NK-92 (cell line): ENCODE measurements around the gene GSN.

ENCODE experiments used
- DNase-seq: peaks from one replicate; lab custom pipeline; 2025; ENCODE audit not compliant: unreplicated experiment; lab: John Stamatoyannopoulos, UW

The GSN gene

DNA sequence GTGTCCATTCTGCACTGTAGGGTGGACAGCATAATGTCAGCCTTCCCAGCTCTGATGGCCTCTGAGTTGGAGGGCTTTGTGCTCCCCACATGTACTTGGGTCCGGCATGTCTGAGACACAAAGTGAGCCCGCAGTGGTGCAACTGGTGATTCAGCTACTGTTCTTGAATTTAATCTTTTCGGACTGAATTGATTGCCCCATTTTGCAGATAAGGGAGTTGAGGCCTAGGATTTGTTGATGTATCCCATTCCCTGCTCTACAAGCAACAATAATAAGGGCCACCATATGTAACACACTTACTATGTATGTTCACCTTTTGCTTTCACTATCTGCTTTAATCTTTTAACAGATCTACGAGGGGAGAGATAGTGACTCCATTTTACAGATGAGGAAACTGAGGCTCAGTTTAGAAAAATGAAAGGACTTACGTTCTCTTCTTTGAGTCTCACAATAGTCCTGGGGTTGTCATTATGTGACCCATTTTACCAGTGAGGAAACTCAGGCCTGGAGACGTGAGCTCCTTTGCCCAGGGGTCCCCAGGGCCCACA lies 4.5 kb downstream of the GSN start:
- DNase-seq, result no peak

DNA sequence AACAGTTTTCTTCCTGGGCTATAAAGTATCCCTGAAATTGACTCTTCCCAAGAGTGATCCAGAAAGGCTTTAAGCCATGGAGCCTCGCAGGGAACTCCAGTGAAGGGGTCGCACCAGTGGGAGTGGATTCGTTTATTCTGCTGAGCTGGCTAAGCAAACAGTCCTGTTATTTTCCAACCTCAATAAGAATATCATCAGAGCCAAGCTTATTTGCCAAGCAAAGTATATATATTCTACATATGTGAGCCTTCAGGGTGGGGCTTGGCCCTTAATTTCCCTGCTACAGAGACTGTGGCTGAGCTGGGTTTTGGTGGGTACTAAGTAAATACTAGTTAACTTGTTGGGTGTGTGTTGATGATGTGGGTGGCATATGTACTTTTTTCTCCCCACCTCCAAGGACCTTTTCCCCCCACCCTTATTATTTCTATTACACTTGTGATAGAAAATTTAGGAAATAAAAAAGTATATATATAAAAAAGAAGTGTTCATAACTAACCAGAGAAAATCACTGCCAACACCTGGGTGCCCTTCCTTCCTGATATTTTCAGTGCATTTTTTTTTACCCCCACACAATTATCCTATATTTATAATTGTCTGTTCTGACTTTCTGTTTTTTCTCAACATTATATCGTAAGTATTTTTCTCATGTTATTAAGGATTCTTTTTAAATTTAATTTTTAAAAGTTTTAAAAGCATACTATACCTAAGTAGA lies 5.3 kb downstream of the GSN start:
- no peak for DNase-seq

DNA sequence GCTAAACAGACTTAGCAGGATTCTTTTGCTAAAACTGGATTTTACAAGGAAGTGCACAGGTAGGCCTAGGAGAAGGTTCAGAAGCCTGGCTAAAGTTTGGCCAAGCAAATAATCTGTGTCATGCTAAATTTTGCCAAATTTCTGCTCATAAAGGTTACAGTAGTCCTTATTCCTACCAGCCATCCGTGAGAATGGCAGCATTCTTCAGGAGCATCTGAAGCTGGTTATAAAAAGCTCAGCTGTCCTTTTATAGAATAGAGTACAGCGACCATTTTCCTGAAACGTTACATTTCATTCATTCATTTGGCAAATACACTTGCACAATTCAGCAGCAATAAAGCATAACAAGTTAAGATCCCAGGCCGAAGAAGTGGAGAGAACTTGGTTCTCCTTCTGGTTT lies 6.9 kb downstream of the GSN start:
- no peak for DNase-seq

DNA sequence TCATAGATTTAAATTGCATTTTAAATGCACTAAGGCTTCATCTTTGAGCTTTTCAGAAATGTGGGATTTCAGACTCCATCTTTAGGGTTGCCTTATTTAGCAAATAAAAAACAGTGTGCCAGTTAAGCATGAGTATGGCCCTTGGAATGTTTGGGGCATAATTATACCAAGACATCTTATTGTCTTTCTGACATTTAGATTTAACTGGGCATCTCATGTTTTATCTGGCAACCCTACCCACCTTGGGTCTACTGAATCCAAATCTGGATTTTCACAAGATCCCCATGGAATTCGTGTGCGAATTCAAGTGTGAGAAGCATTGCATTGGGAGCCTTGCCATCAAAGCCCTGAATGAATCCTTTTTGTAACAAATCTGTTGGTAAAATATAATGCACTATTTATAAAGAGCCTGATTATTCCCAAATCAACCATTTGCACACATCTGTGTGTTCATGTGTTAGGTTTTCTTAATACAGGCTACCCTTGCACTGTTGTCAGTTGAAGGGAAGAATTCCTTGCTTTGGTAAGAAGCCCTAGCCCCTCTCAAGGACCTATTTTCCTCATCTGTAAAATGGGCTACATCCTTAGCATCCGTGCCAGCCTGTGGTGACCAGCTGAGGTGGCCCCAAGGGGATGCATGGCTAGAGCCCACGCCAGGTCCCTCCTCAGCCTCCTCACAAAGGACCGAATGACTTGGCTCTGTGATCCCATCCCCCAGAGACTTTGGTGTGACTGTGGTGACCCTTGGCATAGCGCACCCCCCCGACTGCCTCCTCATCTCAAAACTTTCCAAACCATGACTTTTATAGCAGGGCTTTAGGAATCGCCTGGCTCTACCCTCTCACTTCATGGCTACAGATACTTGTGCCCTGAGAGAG lies 8.1 kb downstream of the GSN start:
- no peak for DNase-seq

DNA sequence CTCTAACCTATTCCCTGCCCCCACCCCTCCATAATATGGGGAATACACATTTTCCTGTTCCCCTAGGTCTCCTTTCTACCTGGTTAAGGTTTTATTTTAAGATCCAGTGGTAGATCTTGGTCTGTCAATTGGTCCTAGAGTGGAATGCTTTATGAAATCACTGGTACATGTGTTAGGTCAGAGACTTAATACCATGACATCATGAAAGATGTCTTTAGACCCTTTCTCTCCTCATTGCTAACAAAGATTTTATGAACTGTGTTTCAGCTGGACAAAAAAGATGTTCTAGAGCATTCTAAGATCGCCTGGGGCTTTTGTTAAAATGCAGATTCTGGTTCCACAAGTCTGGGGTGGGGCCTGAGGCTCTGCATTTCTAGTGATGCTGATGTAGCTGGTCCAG lies 9.1 kb downstream of the GSN start:
- no peak for DNase-seq

DNA sequence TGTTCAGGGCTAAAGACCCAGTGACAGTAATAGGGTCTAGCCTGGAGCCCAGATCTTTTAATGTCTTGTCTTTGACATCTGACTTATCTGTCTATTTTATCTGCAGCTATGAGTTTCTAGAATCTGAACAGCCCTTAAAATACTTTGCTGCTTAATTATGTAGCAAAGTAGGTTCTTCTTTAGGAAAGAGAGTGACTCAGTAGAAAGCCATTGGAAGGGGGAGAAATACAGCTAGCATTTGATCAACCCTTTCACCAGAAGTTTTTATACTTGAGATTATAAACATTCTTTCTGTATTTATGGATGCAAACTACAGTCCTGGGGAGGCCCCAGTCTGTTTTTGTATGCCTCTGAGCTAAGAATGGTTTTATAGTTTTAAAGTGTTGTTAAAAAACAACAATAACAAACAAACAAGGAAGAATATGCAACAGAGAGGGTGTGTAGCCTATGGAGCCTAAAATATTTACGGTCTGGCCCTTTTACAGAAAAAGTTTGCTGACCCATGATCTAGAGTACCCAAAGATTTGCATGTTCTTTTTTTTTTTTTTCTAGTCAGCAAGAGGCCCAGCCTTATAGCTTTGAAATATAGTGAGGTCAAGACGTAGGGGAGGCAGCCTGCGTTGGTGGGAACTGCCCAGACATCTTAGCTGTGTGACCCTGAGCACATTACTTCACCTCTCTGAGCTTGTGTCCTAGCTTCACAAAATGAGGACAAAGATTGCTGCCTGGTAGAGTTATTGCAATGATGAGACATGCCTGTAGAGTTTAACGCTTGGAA lies 9.7 kb downstream of the GSN start:
- no peak for DNase-seq

DNA sequence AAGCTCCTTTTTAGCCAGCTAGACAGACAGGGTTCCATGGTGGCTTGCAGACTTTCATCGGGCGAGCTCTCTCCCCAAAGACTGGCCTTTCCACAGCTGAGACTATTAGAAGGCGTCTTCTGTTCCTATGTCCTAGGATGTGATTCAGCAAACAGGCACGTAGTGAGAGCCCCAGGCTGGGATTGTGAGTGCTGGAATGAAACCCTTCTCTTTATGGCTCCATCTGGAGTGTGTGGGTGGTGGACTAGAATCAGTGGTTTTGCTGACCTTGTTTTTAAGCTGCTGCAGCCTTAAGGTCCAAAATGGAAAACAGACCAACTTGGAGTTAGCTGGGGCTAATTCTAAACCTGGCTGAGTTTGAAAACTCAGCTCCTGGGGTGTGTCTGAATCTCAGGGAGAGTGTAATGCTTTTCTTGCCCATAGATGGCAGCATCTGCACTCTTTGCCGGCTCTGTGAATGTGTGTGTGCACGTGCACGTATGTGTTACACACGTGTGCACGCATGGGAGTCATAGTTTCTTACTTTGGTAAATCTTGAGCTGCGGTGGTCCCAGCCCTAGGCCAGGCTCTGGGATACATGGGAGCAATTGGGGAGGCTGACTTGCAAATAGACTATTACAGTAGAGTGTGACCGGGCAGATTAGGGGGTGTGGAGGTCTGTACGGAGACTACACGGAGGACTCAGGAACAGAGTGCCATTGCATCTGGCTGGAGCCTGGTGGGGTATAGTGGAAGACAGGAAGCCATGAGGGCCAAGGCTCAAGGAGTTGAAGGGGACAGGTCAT lies 10.7 kb downstream of the GSN start:
- DNase-seq, result no peak

DNA sequence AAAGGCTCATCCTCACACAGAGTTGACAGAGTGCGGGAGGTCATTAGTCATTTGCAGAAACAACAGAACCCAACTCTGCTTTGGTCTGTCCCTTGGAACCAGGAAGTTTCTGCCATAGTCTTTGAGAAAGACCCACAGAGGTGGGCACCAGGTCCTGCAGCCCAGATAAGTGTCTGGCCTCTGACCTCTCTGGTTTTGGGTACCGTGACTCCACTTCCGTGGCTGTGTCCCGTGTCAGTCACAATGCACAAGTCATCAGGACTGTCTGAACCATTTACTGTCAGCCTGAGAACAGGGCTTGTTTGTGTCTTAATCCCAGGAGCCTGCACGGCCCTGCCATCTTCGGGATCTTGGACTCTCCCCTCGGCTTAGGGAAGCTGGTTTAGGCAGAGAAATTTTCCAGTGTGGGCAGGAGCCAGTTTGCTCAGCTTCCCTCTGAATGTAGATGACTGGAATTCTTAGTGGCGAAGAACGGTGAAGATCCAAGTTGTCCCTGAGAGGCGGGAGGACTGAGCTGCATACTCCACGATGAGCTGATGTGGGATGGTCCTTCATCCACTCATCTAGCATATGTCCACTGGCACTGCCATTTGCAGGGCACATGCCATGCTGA lies 11.9 kb downstream of the GSN start:
- no peak for DNase-seq

DNA sequence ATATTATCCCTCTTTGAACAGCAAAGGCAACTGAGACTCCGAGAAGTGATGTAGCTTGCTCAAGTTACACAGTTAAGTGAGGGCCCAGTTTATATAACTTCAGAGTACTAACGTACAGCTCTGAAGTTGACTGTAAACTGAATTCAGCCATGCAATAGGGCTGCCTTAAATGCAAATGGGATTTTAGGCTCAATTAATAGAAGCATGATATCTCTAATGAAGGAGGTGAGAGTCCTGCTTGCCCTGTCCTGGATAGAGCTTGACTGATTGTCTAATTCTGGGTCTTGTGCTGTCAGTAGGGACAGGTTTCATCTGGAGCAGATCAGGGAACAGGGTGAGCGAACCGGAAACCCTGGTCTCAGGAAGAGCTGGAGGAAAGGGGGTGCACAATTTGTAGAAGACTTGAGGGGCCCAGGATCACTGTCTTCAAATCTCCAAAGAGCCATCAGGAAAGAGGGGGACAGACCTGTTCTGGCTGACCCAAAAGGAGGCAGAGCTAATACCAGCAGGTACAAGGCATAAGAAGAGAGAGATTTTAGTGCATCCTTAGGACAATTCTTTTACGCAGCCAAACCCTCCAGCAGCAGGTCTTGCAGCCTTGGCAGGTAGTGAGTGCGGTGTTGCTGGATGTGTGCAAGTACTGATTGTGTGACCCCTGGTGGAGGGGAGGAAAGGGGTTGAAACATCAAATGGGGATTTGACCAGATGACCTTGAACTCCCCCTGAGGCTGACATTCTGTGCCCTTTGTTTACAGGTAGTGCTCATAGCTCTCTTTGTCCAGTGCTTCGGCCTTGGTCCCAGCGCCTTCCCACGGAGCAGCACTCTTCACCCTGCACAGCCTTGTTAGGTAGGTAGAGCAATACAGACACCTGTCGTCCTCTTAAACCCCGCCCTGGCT lies 13.0 kb downstream of the GSN start:
- DNase-seq, result no peak

DNA sequence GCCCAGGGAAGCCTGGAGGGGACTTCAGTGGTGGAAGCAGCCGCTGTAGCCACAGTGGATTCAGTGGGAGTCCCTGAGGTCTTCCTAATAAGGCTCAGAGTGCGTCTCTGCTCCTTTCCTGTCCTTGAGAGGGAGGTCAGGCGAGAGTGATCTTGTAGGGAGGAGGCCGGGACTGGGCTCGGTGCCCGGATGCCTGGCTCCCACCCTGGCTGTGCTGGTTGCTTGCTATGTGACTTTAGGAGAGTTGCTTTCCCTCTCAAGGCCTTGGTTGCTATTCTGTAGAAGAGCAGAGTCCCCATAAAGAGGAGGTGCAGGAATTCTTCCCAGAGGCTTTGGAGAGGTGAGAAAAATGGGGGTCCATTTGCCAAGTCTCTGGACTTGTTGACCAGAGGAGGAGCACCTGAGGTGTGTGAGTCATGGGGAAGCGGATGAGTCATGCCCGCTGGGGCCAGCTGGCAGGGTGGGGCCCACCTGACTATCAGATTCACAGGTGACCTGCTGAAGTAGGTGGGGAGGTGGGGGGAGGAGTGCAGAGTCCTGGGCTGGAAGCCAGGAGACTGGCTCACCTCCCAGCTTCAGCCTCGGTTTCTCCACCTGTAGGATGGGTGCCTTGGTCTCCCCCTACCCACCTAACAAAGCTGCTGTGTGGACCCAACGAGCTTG lies 13.8 kb downstream of the GSN start:
- DNase-seq, result no peak

DNA sequence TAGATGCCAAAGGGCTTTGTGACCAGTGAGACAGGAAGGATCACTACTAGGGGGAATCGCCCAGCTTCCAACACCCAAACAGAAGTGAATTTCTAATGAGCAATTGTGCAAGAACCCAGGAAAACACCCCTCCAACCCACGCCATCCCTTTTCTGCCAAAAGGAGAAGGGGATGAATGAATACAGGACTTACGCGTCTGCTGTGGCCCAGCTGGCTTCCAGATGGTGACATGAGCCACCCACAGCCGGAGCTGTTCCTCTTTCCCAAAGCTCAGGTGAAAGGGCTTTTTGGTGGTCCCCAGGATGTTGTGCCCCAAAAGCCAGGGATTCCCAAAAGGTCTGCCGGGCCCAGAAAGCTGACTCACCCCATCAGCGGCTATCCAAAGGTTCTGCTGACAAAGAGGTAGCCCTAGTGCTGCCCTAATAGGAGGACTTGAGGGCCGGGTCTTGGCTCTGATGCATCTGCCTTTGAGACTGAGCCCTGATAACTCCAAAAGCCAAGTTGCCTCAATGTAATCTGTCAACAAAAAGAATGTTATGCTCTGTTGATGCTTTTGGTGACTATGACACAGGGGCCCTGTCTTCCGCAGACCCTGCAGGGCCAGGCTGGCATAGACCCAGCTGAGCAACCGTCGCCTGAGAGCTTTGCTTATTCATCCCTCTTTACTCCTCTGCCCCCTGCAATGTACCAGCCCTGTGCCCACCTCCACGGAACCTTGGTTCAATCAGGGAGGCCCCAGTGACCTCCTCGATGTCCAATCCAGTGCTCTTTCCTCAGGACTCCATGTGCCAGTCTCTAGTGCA lies 14.5 kb downstream of the GSN start:
- no peak for DNase-seq

DNA sequence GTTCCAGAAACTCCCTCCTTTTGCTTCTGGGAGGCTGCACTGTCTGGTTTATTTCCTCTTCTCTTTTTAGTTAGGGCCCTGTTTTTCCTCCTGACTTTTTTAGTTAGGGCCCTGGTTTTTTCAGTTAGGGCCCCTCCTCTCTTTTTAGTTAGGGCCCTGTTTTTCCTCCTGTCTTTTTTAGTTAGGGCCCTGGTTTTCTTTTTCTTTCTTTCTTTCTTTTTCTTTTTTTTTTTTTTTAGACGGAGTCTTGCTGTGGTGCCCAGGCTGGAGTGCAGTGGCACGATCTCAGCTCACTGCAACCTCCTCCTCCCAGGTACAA lies 15.1 kb downstream of the GSN start:
- DNase-seq, result no peak

DNA sequence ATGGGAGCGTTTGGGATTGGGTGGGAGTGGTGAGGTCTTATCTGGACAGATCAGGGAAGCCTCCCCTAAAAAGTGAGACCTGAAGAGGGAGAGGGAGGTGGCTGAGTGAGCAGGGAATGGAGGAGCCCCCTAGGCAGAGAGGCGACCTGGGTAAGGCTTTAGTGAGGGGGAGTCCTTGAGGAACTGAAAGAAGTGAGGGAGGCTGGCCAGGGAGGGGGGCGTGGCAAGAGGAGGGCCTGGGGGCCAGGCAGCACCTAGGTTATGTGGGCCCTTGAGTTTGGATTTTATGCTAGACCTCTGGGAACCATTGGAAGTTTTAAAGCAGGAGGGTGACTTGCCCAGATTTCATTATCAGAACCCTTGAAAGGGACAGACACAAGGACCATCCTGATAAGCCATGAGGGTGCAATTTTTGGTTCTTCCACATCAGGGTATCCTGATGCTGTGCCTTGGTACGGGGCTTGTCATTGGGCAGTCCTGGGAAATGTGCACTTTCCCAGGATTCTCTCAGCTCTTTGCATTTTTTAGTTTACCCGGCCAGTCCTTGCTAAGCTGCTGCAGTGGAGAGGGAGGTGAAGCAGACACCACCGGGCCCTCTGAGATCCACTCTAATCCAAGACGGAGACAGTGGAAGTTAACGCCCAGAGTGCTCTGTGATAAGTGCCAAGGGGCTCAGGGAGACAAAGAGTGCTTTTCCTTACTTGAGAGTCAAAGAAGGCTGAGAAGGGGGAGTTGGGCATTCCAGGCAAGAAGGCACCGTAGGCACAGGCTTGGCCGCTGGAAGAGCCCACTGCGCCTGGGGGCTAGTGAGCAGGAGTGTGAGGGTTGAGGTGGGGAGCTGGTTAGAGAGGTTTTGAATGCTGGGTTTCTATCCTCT lies 16.1 kb downstream of the GSN start:
- no peak for DNase-seq

DNA sequence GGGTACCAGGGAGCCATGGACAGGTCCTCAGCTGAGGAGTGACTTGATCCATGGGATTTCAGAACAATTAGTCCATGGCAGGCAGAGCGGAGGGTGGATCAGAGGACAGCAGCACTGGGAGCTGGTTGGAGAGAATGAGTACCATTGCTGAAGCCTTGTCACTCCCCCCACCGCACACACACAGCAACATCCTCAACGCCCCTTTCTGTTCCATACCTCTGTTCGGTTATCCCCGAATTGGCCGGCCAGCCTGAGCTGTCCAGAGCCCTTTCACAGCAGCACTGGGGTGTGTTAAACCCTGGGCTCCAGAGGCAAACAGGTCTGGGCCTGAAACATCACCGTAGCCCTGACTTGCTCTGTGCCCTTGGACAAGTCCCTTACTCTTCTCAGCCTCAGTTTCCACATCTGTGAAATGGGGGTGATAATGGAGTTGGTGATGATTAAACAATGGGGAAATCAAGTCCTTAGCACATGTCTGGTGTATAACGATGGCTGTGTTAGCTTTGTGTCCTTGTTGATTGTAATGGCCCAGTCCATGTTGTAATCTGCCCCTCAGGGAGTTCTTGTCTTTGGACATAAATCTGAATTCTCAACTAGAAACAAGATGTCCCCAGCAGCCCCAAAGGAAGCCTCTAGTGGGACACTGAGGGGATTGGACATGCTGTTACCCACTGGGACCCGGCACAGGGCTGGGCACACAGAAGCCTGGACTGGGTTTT lies 16.9 kb downstream of the GSN start:
- DNase-seq, result no peak

DNA sequence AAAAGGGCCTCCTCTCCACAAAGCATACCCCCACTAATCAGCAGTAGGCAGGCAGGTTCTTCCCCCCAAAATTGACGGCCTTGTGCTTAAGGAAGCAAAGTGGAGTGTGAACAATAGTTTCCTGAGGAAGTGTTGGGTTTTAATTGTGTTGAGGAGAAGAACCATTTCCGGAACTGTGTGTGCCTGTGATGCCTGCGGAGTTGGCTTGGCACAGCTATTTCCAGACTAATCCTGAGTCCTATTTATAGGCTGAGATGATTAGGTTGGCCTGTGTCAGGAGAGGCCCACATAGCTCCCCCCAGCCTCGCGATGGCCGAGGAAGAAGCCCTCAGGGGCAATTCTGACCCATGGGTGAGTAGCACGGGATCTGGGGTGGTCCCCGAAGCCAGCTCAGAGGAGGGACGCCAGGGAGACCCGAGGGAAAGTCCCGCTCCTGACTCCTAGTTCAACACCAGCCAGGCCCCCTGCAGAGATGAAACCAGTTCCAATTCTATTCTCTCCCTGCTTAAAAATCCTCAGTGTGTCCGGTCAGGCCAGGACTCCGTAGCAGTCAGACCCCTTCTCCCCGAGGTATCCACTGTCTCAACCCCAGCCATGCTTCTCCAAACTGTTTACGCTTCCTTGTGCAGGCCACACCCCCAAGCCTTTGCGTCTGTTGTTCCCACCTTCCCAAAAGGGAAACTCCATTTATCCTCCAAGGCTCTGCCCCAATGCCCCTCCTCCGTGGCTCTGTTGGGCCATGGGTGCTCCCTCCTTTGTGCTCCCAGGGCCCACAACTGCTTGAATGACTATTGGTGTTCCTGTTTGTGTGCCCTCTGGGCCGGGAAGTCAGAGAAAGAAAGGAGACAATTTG lies 18.1 kb downstream of the GSN start:
- DNase-seq, result no peak

DNA sequence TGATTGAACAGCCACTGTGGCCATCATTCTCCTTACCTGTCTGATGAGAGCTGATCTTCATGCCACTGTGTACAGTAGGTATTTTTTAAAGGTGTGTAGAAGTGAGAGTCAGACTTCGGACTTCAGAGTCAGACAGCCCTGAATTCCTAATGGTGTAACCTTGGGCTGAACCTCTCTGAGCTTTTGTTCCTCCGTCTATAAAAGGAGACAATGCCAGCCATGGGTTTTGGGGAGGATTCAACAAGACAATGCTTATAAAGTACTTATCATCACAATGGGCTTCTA lies 18.7 kb downstream of the GSN start:
- DNase-seq, result no peak
